Activated CD4-positive, alpha-beta memory T cell treated with anti-CD3 and anti-CD28 coated beads, Interleukin-2, amount 10 ng/mL, durations not matched to agents 7 days and 5 days (primary cell): Measurements from ENCODE around the gene GTF3C1. TPM values are rescaled to one million over a fixed set of nuclear protein-coding genes. Genes with fewer than 3 reads are reported as not detected.

Experiments used
- CTCF ChIA-PET: fragments of 350-600 bp; sonication (Branson Sonifier 250); formaldehyde crosslinking; loops from one replicate; lab custom pipeline; 2021; ENCODE audit warnings: antibody characterized with exemption, inconsistent platforms; lab: Charles Lee
- POLR2A ChIA-PET: fragments of 350-600 bp; sonication (Branson Sonifier 250); formaldehyde crosslinking; loops from one replicate; lab custom pipeline; 2021; ENCODE audit warnings: antibody characterized with exemption; lab: Charles Lee
- DNase-seq: peaks from one replicate; pipeline ENCODE4 v3.0.0-alpha.2; 2020
- H3K27ac Mint-ChIP-seq: one replicate; pipeline ENCODE4 v1.8.0; 2021; ENCODE audit warnings: mild to moderate bottlenecking, mixed read lengths
- H3K27me3 Mint-ChIP-seq: one replicate; pipeline ENCODE4 v1.8.0; 2021; ENCODE audit warnings: mixed read lengths
- H3K36me3 Mint-ChIP-seq: one replicate; pipeline ENCODE4 v1.8.0; 2021; ENCODE audit warnings: low read depth, mixed read lengths
- H3K4me1 Mint-ChIP-seq: one replicate; pipeline ENCODE4 v1.8.0; 2021; ENCODE audit warnings: mixed read lengths
- H3K4me3 Mint-ChIP-seq: one replicate; pipeline ENCODE4 v1.8.0; 2021; ENCODE audit warnings: mild to moderate bottlenecking, mixed read lengths
- H3K9me3 Mint-ChIP-seq: one replicate; pipeline ENCODE4 v1.8.0; 2021; ENCODE audit warnings: mixed read lengths
- total RNA-seq, 2 experiments: library from RNA; stranded (reverse); gene quantifications; one replicate each; pipeline ENCODE4 v1.2.3, GENCODE V29; 2021

The GTF3C1 gene
- total RNA-seq, 2 experiments from 2014 or later, result 48.9 to 53.6 TPM

- peak; percentile 56 for DNase-seq
- peak overlapping the region; percentile 18 for H3K4me3 Mint-ChIP-seq
- peak overlapping the region; percentile 50 for H3K27ac Mint-ChIP-seq
- peaks cover 62% of the 10 kb centered on the region for H3K4me1 Mint-ChIP-seq
- ChIA-PET CTCF (interaction anchor here (0.9 to 1.2 kb wide), 5 partner anchors 46 to 332 kb away, joined by 3 to 5 read pairs (median 4); no protein-coding TSS in a partner anchor), POLR2A (interaction anchor here (0.8 to 4.8 kb wide), 4 partner anchors 13 to 275 kb away, joined by 3 to 23 read pairs (median 12); partner anchors contain the start of gene IL21R)
- H3K27me3 Mint-ChIP-seq, result no peaks in the 10 kb centered on the region
- peaks cover 75% of the 10 kb centered on the region for H3K36me3 Mint-ChIP-seq
- peaks cover 29% of the 10 kb centered on the region for H3K9me3 Mint-ChIP-seq
Observed at GRCh38 chr16:27449434-27450195, 100.1 kb downstream of the GTF3C1 start.

- H3K27me3 Mint-ChIP-seq, result no peaks in the 10 kb centered on the region
- H3K9me3 Mint-ChIP-seq, result peaks cover 32% of the 10 kb centered on the region
- POLR2A ChIA-PET, result interaction anchor here (3.2 to 4.8 kb wide), 2 partner anchors 46 to 82 kb away, joined by 18 to 23 read pairs; partner anchors contain the start of gene IL21R
- CTCF ChIA-PET, result interaction anchor here (0.9 to 1.3 kb wide), 2 partner anchors 81 to 331 kb away, joined by 3 read pairs; no protein-coding TSS in a partner anchor
- no peak for DNase-seq
- peaks cover 62% of the 10 kb centered on the region for H3K4me1 Mint-ChIP-seq
- peaks cover 83% of the 10 kb centered on the region for H3K36me3 Mint-ChIP-seq
- no peak overlapping the region for H3K27ac Mint-ChIP-seq
- no peak overlapping the region for H3K4me3 Mint-ChIP-seq
Observed at GRCh38 chr16:27448532-27449433, 100.9 kb downstream of the GTF3C1 start.

GRCh38 chr16:27447301-27447700 lies 102.4 kb downstream of the GTF3C1 start:
- H3K27ac Mint-ChIP-seq, result peak overlapping the region; percentile 87
- ChIA-PET CTCF (interaction anchor here (0.5 to 1.2 kb wide), 13 partner anchors 9 to 273 kb away, joined by 3 to 5 read pairs (median 4); partner anchors contain the start of gene KDM8), POLR2A (interaction anchor here (0.7 to 2.6 kb wide), 11 partner anchors 8 to 272 kb away, joined by 3 to 18 read pairs (median 4); no protein-coding TSS in a partner anchor)
- H3K36me3 Mint-ChIP-seq, result peaks cover 91% of the 10 kb centered on the region
- no peak overlapping the region for H3K4me3 Mint-ChIP-seq
- peaks cover 60% of the 10 kb centered on the region for H3K4me1 Mint-ChIP-seq
- H3K27me3 Mint-ChIP-seq, result no peaks in the 10 kb centered on the region
- H3K9me3 Mint-ChIP-seq, result peaks cover 27% of the 10 kb centered on the region
- no peak for DNase-seq

- H3K27ac Mint-ChIP-seq, result peak overlapping the region; percentile 87
- H3K4me3 Mint-ChIP-seq, result no peak overlapping the region
- no peaks in the 10 kb centered on the region for H3K27me3 Mint-ChIP-seq
- H3K9me3 Mint-ChIP-seq, result peaks cover 27% of the 10 kb centered on the region
- DNase-seq, result peak; percentile 84
- peaks cover 92% of the 10 kb centered on the region for H3K36me3 Mint-ChIP-seq
- H3K4me1 Mint-ChIP-seq, result peaks cover 59% of the 10 kb centered on the region
- ChIA-PET CTCF (interaction anchor here (0.5 to 1.4 kb wide), 15 partner anchors 10 to 273 kb away, joined by 3 to 5 read pairs (median 4); partner anchors contain the start of gene KDM8), POLR2A (interaction anchor here (0.7 to 2.6 kb wide), 10 partner anchors 9 to 272 kb away, joined by 3 to 18 read pairs (median 4); no protein-coding TSS in a partner anchor)
Observed at GRCh38 chr16:27446721-27447120, 103.0 kb downstream of the GTF3C1 start.

- Mint-ChIP-seq H3K27ac (peak overlapping the region; percentile 87), H3K9me3 (peaks cover 25% of the 10 kb centered on the region), H3K27me3 (no peaks in the 10 kb centered on the region), H3K36me3 (peaks cover 92% of the 10 kb centered on the region), H3K4me1 (peaks cover 51% of the 10 kb centered on the region), H3K4me3 (no peak overlapping the region)
- CTCF ChIA-PET, result interaction anchor here (0.9 to 1.4 kb wide), 2 partner anchors 14 to 78 kb away, joined by 4 read pairs; no protein-coding TSS in a partner anchor
- DNase-seq, result no peak
- POLR2A ChIA-PET, result interaction anchor here (0.9 to 2.6 kb wide), 5 partner anchors 8 to 215 kb away, joined by 3 to 18 read pairs (median 4); partner anchors contain the start of gene IL21R
Observed at GRCh38 chr16:27445502-27446175, 104.1 kb downstream of the GTF3C1 start.

GRCh38 chr16:27444470-27444869 lies 105.2 kb downstream of the GTF3C1 start:
- DNase-seq, result no peak
- H3K36me3 Mint-ChIP-seq, result peaks cover 91% of the 10 kb centered on the region
- no peaks in the 10 kb centered on the region for H3K27me3 Mint-ChIP-seq
- H3K4me1 Mint-ChIP-seq, result peaks cover 41% of the 10 kb centered on the region
- ChIA-PET POLR2A (interaction anchor here (1.4 kb wide), 1 partner anchor 38 kb away, joined by 4 read pairs; no protein-coding TSS in a partner anchor), CTCF (interaction anchor here (1.2 kb wide), 1 partner anchor 265 kb away, joined by 3 read pairs; no protein-coding TSS in a partner anchor)
- H3K4me3 Mint-ChIP-seq, result no peak overlapping the region
- no peak overlapping the region for H3K27ac Mint-ChIP-seq
- H3K9me3 Mint-ChIP-seq, result peaks cover 25% of the 10 kb centered on the region

- Mint-ChIP-seq H3K9me3 (peaks cover 28% of the 10 kb centered on the region), H3K27me3 (no peaks in the 10 kb centered on the region), H3K36me3 (peaks cover 91% of the 10 kb centered on the region), H3K4me3 (no peak overlapping the region), H3K27ac (no peak overlapping the region), H3K4me1 (peaks cover 40% of the 10 kb centered on the region)
- DNase-seq, result no peak
- POLR2A ChIA-PET, result interaction anchor here (1.4 kb wide), 1 partner anchor 38 kb away, joined by 4 read pairs; no protein-coding TSS in a partner anchor
- CTCF ChIA-PET, result interaction anchor here (1.2 to 1.3 kb wide), 2 partner anchors 40 to 264 kb away, joined by 3 read pairs; no protein-coding TSS in a partner anchor
Observed at GRCh38 chr16:27444015-27444414, 105.7 kb downstream of the GTF3C1 start.

GRCh38 chr16:27441998-27442397 lies 107.7 kb downstream of the GTF3C1 start:
- H3K4me3 Mint-ChIP-seq, result no peak overlapping the region
- H3K4me1 Mint-ChIP-seq, result peaks cover 22% of the 10 kb centered on the region
- H3K9me3 Mint-ChIP-seq, result peaks cover 20% of the 10 kb centered on the region
- no peak overlapping the region for H3K27ac Mint-ChIP-seq
- no peak for DNase-seq
- ChIA-PET CTCF (no interaction called here), POLR2A (no interaction called here)
- H3K27me3 Mint-ChIP-seq, result no peaks in the 10 kb centered on the region
- peaks cover 89% of the 10 kb centered on the region for H3K36me3 Mint-ChIP-seq

GRCh38 chr16:27441276-27441675 lies 108.4 kb downstream of the GTF3C1 start:
- POLR2A ChIA-PET, result interaction anchor here (0.8 kb wide), 1 partner anchor 33 kb away, joined by 3 read pairs; no protein-coding TSS in a partner anchor
- no peak for DNase-seq
- Mint-ChIP-seq H3K27ac (no peak overlapping the region), H3K36me3 (peaks cover 89% of the 10 kb centered on the region), H3K4me1 (peaks cover 15% of the 10 kb centered on the region), H3K4me3 (no peak overlapping the region), H3K9me3 (peaks cover 16% of the 10 kb centered on the region), H3K27me3 (no peaks in the 10 kb centered on the region)
- CTCF ChIA-PET, result interaction anchor here (0.6 kb wide), 1 partner anchor 152 kb away, joined by 3 read pairs; no protein-coding TSS in a partner anchor

- no peaks in the 10 kb centered on the region for H3K27me3 Mint-ChIP-seq
- CTCF ChIA-PET, result no interaction called here
- peaks cover 4% of the 10 kb centered on the region for H3K4me1 Mint-ChIP-seq
- H3K27ac Mint-ChIP-seq, result no peak overlapping the region
- H3K36me3 Mint-ChIP-seq, result peaks cover 84% of the 10 kb centered on the region
- POLR2A ChIA-PET, result no interaction called here
- H3K4me3 Mint-ChIP-seq, result no peak overlapping the region
- peaks cover 6% of the 10 kb centered on the region for H3K9me3 Mint-ChIP-seq
- no peak for DNase-seq
Observed at GRCh38 chr16:27439271-27440018, 110.3 kb downstream of the GTF3C1 start.

- POLR2A ChIA-PET, result interaction anchor here (1.0 to 1.2 kb wide), 3 partner anchors 8 to 17 kb away, joined by 3 to 4 read pairs (median 3); no protein-coding TSS in a partner anchor
Observed at GRCh38 chr16:27437946-27438345, 111.8 kb downstream of the GTF3C1 start.

More at GRCh38 chr16:27437946-27438345, 111.8 kb downstream of the GTF3C1 start:
- H3K9me3 Mint-ChIP-seq, result peaks cover 3% of the 10 kb centered on the region
- no peak for DNase-seq
- no peak overlapping the region for H3K27ac Mint-ChIP-seq
- CTCF ChIA-PET, result no interaction called here
- no peak overlapping the region for H3K4me3 Mint-ChIP-seq
- H3K4me1 Mint-ChIP-seq, result peaks cover 4% of the 10 kb centered on the region
- H3K36me3 Mint-ChIP-seq, result peaks cover 77% of the 10 kb centered on the region
- no peaks in the 10 kb centered on the region for H3K27me3 Mint-ChIP-seq
